ENCODE data around the gene AMH. TPM values are rescaled to one million over a fixed set of nuclear protein-coding genes. Genes with fewer than 3 reads are reported as not detected.

The AMH gene
- total and polyA plus RNA-seq, 12 donors, result 0.36 to 4.6 (median 1.1) TPM; not detected in 4

GRCh38 chr19:2217591-2217990 lies 31.5 kb upstream of the AMH start:
- 90 to 98% (median 95%) methylated on average over 8 to 22 of the region's 22 CpGs for WGBS, 4 donors
- intact Hi-C loops (cut with DNase I), result no loop called here
- no peaks in the 10 kb centered on the region for H3K27me3 ChIP-seq
- H3K4me1 ChIP-seq (replicated peaks in 1 of 2), result peaks cover 10 to 18% of the 10 kb centered on the region in 2 donors
- peaks cover 0 to 84% of the 10 kb centered on the region in 2 donors for H3K36me3 ChIP-seq (replicated peaks in 1 of 2)
- no peaks in the 10 kb centered on the region for H3K9me3 ChIP-seq (replicated peaks in 1 of 3)
- no peak overlapping the region for H3K27ac ChIP-seq
- no peak overlapping the region for H3K4me3 ChIP-seq
- TF ChIP-seq CTCF (IDR thresholded peaks at IDR 0.05) (no peak), POLR2A (IDR thresholded peaks at IDR 0.05) (no peak)
- no peak for DNase-seq

- H3K27ac ChIP-seq, result no peak overlapping the region
- TF ChIP-seq POLR2A (IDR thresholded peaks at IDR 0.05), result no peak
- TF ChIP-seq CTCF (IDR thresholded peaks at IDR 0.05), result no peak
- no peak overlapping the region for H3K4me3 ChIP-seq
- DNase-seq, result no peak
- H3K27me3 ChIP-seq, result no peaks in the 10 kb centered on the region
- peaks cover 0 to 80% of the 10 kb centered on the region in 2 donors for H3K36me3 ChIP-seq (replicated peaks in 1 of 2)
- intact Hi-C loops (cut with DNase I), result no loop called here
- no peaks in the 10 kb centered on the region for H3K9me3 ChIP-seq (replicated peaks in 1 of 3)
- WGBS, 4 donors, result 96 to 98% (median 96%) methylated on average over 19 to 21 of the region's 21 CpGs
- H3K4me1 ChIP-seq (replicated peaks in 1 of 2), result peaks cover 10 to 18% of the 10 kb centered on the region in 2 donors
These were observed 29.4 kb upstream of the AMH start for GRCh38 chr19:2219726-2220125.

GRCh38 chr19:2221250-2221831 lies 27.8 kb upstream of the AMH start:
- peak overlapping the region in 4 of 5 donors; percentile 11 to 79 (median 73) for H3K27ac ChIP-seq
- H3K9me3 ChIP-seq (replicated peaks in 1 of 3), result no peaks in the 10 kb centered on the region
- peaks cover 0 to 75% of the 10 kb centered on the region in 2 donors for H3K36me3 ChIP-seq (replicated peaks in 1 of 2)
- DNase-seq, result peak in 6 of 7 donors; percentile 73 to 85 (median 78)
- no peak overlapping the region for H3K4me3 ChIP-seq
- no peaks in the 10 kb centered on the region for H3K27me3 ChIP-seq
- intact Hi-C loops (cut with DNase I), result no loop called here
- 40 to 52% (median 44%) methylated on average over 6 to 20 of the region's 20 CpGs for WGBS, 4 donors
- TF ChIP-seq CTCF (IDR thresholded peaks at IDR 0.05) (peak in 1 of 6 experiments; percentile 10), POLR2A (IDR thresholded peaks at IDR 0.05) (no peak)
- peaks cover 10 to 18% of the 10 kb centered on the region in 2 donors for H3K4me1 ChIP-seq (replicated peaks in 1 of 2)

- H3K4me1 ChIP-seq (replicated peaks in 1 of 2), result peaks cover 10 to 18% of the 10 kb centered on the region in 2 donors
- peak in 1 of 6 experiments; percentile 13 for TF ChIP-seq CTCF (IDR thresholded peaks at IDR 0.05)
- TF ChIP-seq POLR2A (IDR thresholded peaks at IDR 0.05), result no peak
- H3K27ac ChIP-seq, result peak overlapping the region in 3 of 5 donors; percentile 70 to 79 (median 76)
- H3K27me3 ChIP-seq, result no peaks in the 10 kb centered on the region
- intact Hi-C loops (cut with DNase I), result no loop called here
- WGBS, 4 donors, result 50 to 80% (median 56%) methylated on average over 9 to 20 of the region's 20 CpGs
- DNase-seq, result no peak
- no peak overlapping the region for H3K4me3 ChIP-seq
- no peaks in the 10 kb centered on the region for H3K9me3 ChIP-seq (replicated peaks in 1 of 3)
- peaks cover 0 to 75% of the 10 kb centered on the region in 2 donors for H3K36me3 ChIP-seq (replicated peaks in 1 of 2)
These were observed 27.2 kb upstream of the AMH start for GRCh38 chr19:2221918-2222317.

All from adrenal gland (tissue), 12 donors.